Glomerular endothelial cell (primary cell): ENCODE measurements around the gene RNF123. TPM values are rescaled to one million over a fixed set of nuclear protein-coding genes. Genes with fewer than 3 reads are reported as not detected.

Source experiments
- DNase-seq: peaks from one replicate; pipeline ENCODE4 v3.0.0-alpha.2; 2011; ENCODE audit warnings: low read depth, low spot score; ENCODE audit errors: extremely low read depth
- total RNA-seq: library from RNA; depleted of rRNA; stranded (reverse); fragments of >200 nt; gene quantifications from 2 replicates; pipeline ENCODE4 v1.2.3, GENCODE V29; 2015

The RNF123 gene
- total RNA-seq, 1 donor from 2014 or later, result 35.5 TPM

DNA sequence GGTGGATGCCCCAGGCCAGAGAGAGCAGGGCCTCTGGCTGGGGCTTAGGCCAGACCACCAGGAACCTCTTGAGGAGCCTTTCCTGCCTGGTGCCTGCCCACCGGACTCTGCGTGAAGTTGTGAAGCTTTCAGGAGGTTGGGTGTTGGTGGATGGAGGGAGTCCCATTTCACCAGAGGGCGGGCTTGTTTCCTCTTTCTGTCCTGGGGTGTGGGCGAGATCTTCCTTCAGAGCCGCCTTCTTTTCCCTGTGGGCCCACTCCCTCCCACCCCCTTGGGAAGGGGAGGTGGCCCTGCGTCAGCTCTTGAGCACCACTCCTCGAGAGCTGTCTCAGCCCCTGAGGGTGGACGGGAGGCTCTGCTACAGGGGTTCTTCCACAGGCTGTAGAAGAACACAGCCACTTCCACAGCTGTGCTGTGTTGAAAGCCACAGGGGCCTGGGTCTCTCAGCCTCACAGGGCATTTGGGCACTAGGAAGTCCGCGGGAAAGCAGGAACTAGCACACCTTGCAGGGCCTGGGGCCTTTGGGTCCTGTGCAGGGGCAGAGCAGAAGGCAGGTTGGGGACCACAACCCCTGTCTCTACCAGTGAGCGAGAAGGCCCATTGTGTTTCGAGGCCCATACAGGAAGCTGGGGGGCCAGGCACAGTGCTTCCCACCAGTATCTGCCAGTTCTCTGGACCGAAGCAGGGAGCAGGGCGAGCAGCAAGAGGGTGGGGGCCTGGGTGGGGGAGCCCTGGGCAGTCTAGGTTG is 28.0 kb downstream of the RNF123 start:
- DNase-seq, result no peak

- no peak for DNase-seq
These were observed 28.9 kb downstream of the RNF123 start for GRCh38 chr3:49717959-49718857.

- no peak for DNase-seq
These were observed 29.5 kb downstream of the RNF123 start for GRCh38 chr3:49718858-49719213.

- peak; percentile 47 for DNase-seq
These were observed 30.0 kb downstream of the RNF123 start, which contains the start of gene AMIGO3 for GRCh38 chr3:49719214-49719884. Gene AMIGO3 (minus strand): TSS chr3:49719684. CDS start chr3:49719465, 219 bp downstream.

- DNase-seq, result no peak
These were observed 31.7 kb downstream of the RNF123 start for GRCh38 chr3:49720855-49721595.

DNA sequence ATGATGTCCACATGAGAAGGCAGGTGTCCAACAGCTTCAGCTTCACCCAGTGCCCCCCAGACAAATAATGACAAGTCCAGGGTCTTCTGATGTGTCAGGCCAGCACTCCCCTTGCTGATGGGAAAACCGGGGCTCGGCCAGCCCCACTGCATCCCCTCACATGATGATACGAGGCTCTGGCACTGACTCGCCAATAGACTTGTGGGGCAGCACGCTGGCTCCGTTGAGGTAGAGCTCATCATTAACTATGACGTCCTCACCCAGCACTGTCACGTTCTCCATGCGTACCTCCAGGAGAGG is 32.2 kb downstream of the RNF123 start:
- DNase-seq, result no peak

GRCh38 chr3:49721896-49722781 is 32.8 kb downstream of the RNF123 start:
- no peak for DNase-seq

GRCh38 chr3:49722896-49723295 is 33.5 kb downstream of the RNF123 start:
- DNase-seq, result no peak

- no peak for DNase-seq
These were observed 33.9 kb downstream of the RNF123 start for GRCh38 chr3:49723296-49723627.

GRCh38 chr3:49723628-49724551 is 34.5 kb downstream of the RNF123 start, which contains the start of gene GMPPB:
Gene GMPPB (minus strand): TSS chr3:49723951. CDS start chr3:49723726, 225 bp downstream.
- peak; percentile 42 for DNase-seq

- no peak for DNase-seq
These were observed 35.2 kb downstream of the RNF123 start for GRCh38 chr3:49724586-49724985.

GRCh38 chr3:49725906-49726681 is 36.7 kb downstream of the RNF123 start:
- DNase-seq, result no peak

- no peak for DNase-seq
These were observed 38.0 kb downstream of the RNF123 start for GRCh38 chr3:49727154-49727923.

DNA sequence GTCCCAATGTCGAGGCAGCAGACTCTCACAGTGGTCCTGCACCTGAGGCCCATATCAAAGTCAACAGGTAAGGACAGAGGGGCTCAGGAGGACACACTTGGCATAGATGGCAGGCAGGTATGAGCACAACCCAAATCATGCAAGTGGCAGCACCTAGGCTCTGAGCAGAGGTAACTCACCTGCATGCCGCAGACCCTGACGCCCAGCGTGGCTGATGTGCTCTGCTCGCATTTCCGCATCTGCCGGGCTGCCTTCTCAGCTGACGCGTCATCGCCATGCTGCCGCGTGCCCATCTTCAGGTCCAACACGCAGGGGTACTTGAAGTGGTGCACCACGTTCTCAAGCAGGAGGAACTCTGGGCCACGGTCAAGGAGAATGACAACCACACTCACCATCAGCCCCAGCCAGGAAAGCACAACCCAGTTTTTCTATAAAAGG is 38.6 kb downstream of the RNF123 start:
- no peak for DNase-seq

- DNase-seq, result no peak
These were observed 40.7 kb downstream of the RNF123 start for GRCh38 chr3:49729966-49730609.

DNA sequence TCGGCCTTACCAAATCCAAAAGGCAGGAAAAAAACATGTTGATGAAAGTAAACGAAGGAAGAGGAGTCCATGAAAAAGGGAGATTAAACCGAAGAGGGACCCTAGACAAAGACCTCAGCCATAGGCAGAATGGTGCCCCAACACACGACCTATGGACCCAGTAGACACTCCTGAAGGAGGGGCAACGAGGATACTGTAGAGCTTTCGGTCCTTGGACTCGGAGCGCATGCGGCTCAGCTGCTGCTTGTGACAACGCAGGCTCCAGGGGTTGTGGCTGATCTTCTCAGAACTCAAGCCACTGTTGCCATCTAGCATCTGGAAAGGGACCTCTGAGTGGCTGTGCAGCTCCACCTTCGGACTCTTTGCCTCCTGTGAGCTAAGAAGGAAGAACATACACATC is 43.2 kb downstream of the RNF123 start:
- no peak for DNase-seq

- DNase-seq, result no peak
These were observed 44.2 kb downstream of the RNF123 start for GRCh38 chr3:49733551-49733950.
